ENCODE data around the gene CCT8. TPM values are rescaled to one million over a fixed set of nuclear protein-coding genes. Genes with fewer than 3 reads are reported as not detected.

Gene CCT8
- polyA plus RNA-seq, 1 donor from 2014 or later, result 249 TPM

GRCh38 chr21:29083306-29083705 is 9.9 kb upstream of the CCT8 start:
- Histone ChIP-seq H3K36me3 (ENCODE audit: insufficient read depth, low read length) (no peaks in the 10 kb centered on the region), H3K27me3 (ENCODE audit: insufficient read depth, low read depth, low read length) (no peaks in the 10 kb centered on the region), H3K27ac (ENCODE audit: low read length) (no peak overlapping the region), H3K9ac (ENCODE audit: low read length) (no peak overlapping the region), H3K9me2 (ENCODE audit: insufficient read depth, low read length) (no peaks in the 10 kb centered on the region), H2AFZ (ENCODE audit: low read depth, low read length) (no peak overlapping the region), H3K4me2 (ENCODE audit: low read length) (no peak overlapping the region), H4K20me1 (ENCODE audit: insufficient read depth) (no peaks in the 10 kb centered on the region), H3K79me2 (replicated peaks; ENCODE audit: insufficient read depth, low read length) (no peaks in the 10 kb centered on the region), H3K4me3 (ENCODE audit: low read length) (no peak overlapping the region), H3F3A (ENCODE audit: insufficient read depth, low read length, poor library complexity, severe bottlenecking) (no peaks in the 10 kb centered on the region), H3K9me3 (ENCODE audit: low read length) (no peaks in the 10 kb centered on the region)
- no peak for TF ChIP-seq REST (IDR thresholded peaks at IDR 0.05; ENCODE audit: borderline replicate concordance)
- no peak for TF ChIP-seq EZH2 (IDR thresholded peaks at IDR 0.05; ENCODE audit: borderline replicate concordance, insufficient read depth, low read length, poor library complexity, severe bottlenecking)
- TF ChIP-seq POLR2AphosphoS5 (IDR thresholded peaks at IDR 0.05), result no peak
- TF ChIP-seq MXI1 (conservative IDR thresholded peaks at IDR 0.05; ENCODE audit: poor library complexity, severe bottlenecking), result no peak
- no peak for TF ChIP-seq RAD21 (conservative IDR thresholded peaks at IDR 0.05)
- TF ChIP-seq SMC3 (conservative IDR thresholded peaks at IDR 0.05; ENCODE audit: poor library complexity), result no peak
- TF ChIP-seq CTCF (IDR thresholded peaks at IDR 0.05; ENCODE audit: poor library complexity, severe bottlenecking), result no peak
- no peak for TF ChIP-seq TAF1 (IDR thresholded peaks at IDR 0.05; ENCODE audit: low read depth)
- no peak for TF ChIP-seq EP300 (conservative IDR thresholded peaks at IDR 0.05; ENCODE audit: poor library complexity, severe bottlenecking)

GRCh38 chr21:29082046-29082815 is 8.8 kb upstream of the CCT8 start:
- TF ChIP-seq RAD21 (conservative IDR thresholded peaks at IDR 0.05) (no peak), REST (IDR thresholded peaks at IDR 0.05; ENCODE audit: borderline replicate concordance) (no peak), EZH2 (IDR thresholded peaks at IDR 0.05; ENCODE audit: borderline replicate concordance, insufficient read depth, low read length, poor library complexity, severe bottlenecking) (no peak), CTCF (IDR thresholded peaks at IDR 0.05; ENCODE audit: poor library complexity, severe bottlenecking) (no peak), EP300 (conservative IDR thresholded peaks at IDR 0.05; ENCODE audit: poor library complexity, severe bottlenecking) (no peak), POLR2AphosphoS5 (IDR thresholded peaks at IDR 0.05) (no peak), SMC3 (conservative IDR thresholded peaks at IDR 0.05; ENCODE audit: poor library complexity) (no peak), MXI1 (conservative IDR thresholded peaks at IDR 0.05; ENCODE audit: poor library complexity, severe bottlenecking) (no peak), TAF1 (IDR thresholded peaks at IDR 0.05; ENCODE audit: low read depth) (no peak)
- Histone ChIP-seq H3K9me3 (ENCODE audit: low read length) (no peaks in the 10 kb centered on the region), H2AFZ (ENCODE audit: low read depth, low read length) (no peak overlapping the region)

More at GRCh38 chr21:29082046-29082815, 8.8 kb upstream of the CCT8 start:
- Histone ChIP-seq H3F3A (ENCODE audit: insufficient read depth, low read length, poor library complexity, severe bottlenecking) (no peaks in the 10 kb centered on the region), H3K4me3 (ENCODE audit: low read length) (no peak overlapping the region), H4K20me1 (ENCODE audit: insufficient read depth) (no peaks in the 10 kb centered on the region), H3K9me2 (ENCODE audit: insufficient read depth, low read length) (no peaks in the 10 kb centered on the region), H3K4me2 (ENCODE audit: low read length) (no peak overlapping the region), H3K79me2 (replicated peaks; ENCODE audit: insufficient read depth, low read length) (no peaks in the 10 kb centered on the region), H3K27ac (ENCODE audit: low read length) (no peak overlapping the region), H3K9ac (ENCODE audit: low read length) (no peak overlapping the region), H3K27me3 (ENCODE audit: insufficient read depth, low read depth, low read length) (no peaks in the 10 kb centered on the region), H3K36me3 (ENCODE audit: insufficient read depth, low read length) (no peaks in the 10 kb centered on the region)

Data from neural cell (in vitro differentiated cells).